ENCODE data around the gene DNAH7.

Gene DNAH7

GRCh38 chr2:196104066-196104465, 35.4 kb upstream of the DNAH7 start:
- H3K27ac ChIP-seq (ENCODE audit: insufficient read depth in 1 of 2, low read depth in 1 of 2, low read length in 2 of 2, poor library complexity in 1 of 2, severe bottlenecking in 2 of 2): no peak overlapping the region
- H3K4me1 ChIP-seq (ENCODE audit: control extremely low read depth in 1 of 4, control insufficient read depth in 4 of 4, insufficient read depth in 4 of 4, low read length in 3 of 4): peaks cover 3 to 35% (median 23%) of the 10 kb centered on the region in 4 experiments
- no peaks in the 10 kb centered on the region for H3K27me3 ChIP-seq (replicated peaks in 2 of 5; ENCODE audit: control insufficient read depth in 4 of 5, insufficient read depth in 5 of 5, low read length in 4 of 5)
- ChIA-PET CTCF (no interaction called here), POLR2A (no interaction called here)
- H3K36me3 ChIP-seq (ENCODE audit: control insufficient read depth in 4 of 4, insufficient read depth in 4 of 4, low read length in 3 of 4): no peaks in the 10 kb centered on the region
- no peak for DNase-seq
- WGBS (ENCODE audit: insufficient coverage): 96% methylated on average over 4 of the region's 4 CpGs
- no peaks in the 10 kb centered on the region for H3K9me3 ChIP-seq (ENCODE audit: control extremely low read depth in 1 of 5, control insufficient read depth in 4 of 5, insufficient read depth in 2 of 5, low read depth in 1 of 5, low read length in 4 of 5)
- no peak overlapping the region for H3K4me3 ChIP-seq (ENCODE audit: control insufficient read depth in 1 of 7, extremely low read depth in 1 of 7, insufficient read depth in 4 of 7, low read depth in 2 of 7, low read length in 6 of 7)

GRCh38 chr2:196103626-196104025, 35.0 kb upstream of the DNAH7 start:
- Histone ChIP-seq H3K9me3 (ENCODE audit: control extremely low read depth in 1 of 5, control insufficient read depth in 4 of 5, insufficient read depth in 2 of 5, low read depth in 1 of 5, low read length in 4 of 5) (no peaks in the 10 kb centered on the region), H3K4me3 (ENCODE audit: control insufficient read depth in 1 of 7, extremely low read depth in 1 of 7, insufficient read depth in 4 of 7, low read depth in 2 of 7, low read length in 6 of 7) (no peak overlapping the region), H3K36me3 (ENCODE audit: control insufficient read depth in 4 of 4, insufficient read depth in 4 of 4, low read length in 3 of 4) (no peaks in the 10 kb centered on the region), H3K27ac (ENCODE audit: insufficient read depth in 1 of 2, low read depth in 1 of 2, low read length in 2 of 2, poor library complexity in 1 of 2, severe bottlenecking in 2 of 2) (no peak overlapping the region), H3K27me3 (replicated peaks in 2 of 5; ENCODE audit: control insufficient read depth in 4 of 5, insufficient read depth in 5 of 5, low read length in 4 of 5) (no peaks in the 10 kb centered on the region), H3K4me1 (ENCODE audit: control extremely low read depth in 1 of 4, control insufficient read depth in 4 of 4, insufficient read depth in 4 of 4, low read length in 3 of 4) (peaks cover 3 to 35% (median 23%) of the 10 kb centered on the region in 4 experiments)
- CTCF ChIA-PET: interaction anchor here (1.6 kb wide), 1 partner anchor 26 kb away, joined by 5 read pairs; no protein-coding TSS in a partner anchor
- 100% methylated on average over 2 of the region's 2 CpGs for WGBS (ENCODE audit: insufficient coverage)
- no peak for DNase-seq
- POLR2A ChIA-PET: no interaction called here

GRCh38 chr2:196101325-196101991, 32.8 kb upstream of the DNAH7 start:
- no peak overlapping the region for H3K27ac ChIP-seq (ENCODE audit: insufficient read depth in 1 of 2, low read depth in 1 of 2, low read length in 2 of 2, poor library complexity in 1 of 2, severe bottlenecking in 2 of 2)
- CTCF ChIA-PET: interaction anchor here (1.0 to 1.3 kb wide), 4 partner anchors 18 to 158 kb away, joined by 3 to 4 read pairs (median 4); no protein-coding TSS in a partner anchor
- peak; percentile 27 to 78 (median 64) for DNase-seq

GRCh38 chr2:196099916-196100315, 31.3 kb upstream of the DNAH7 start:
- no peaks in the 10 kb centered on the region for H3K36me3 ChIP-seq (ENCODE audit: control insufficient read depth in 4 of 4, insufficient read depth in 4 of 4, low read length in 3 of 4)
- no peaks in the 10 kb centered on the region for H3K9me3 ChIP-seq (ENCODE audit: control extremely low read depth in 1 of 5, control insufficient read depth in 4 of 5, insufficient read depth in 2 of 5, low read depth in 1 of 5, low read length in 4 of 5)
- 87% methylated on average over 3 of the region's 3 CpGs for WGBS (ENCODE audit: insufficient coverage)
- H3K27ac ChIP-seq (ENCODE audit: insufficient read depth in 1 of 2, low read depth in 1 of 2, low read length in 2 of 2, poor library complexity in 1 of 2, severe bottlenecking in 2 of 2): no peak overlapping the region
- ChIA-PET CTCF (interaction anchor here (1.3 kb wide), 1 partner anchor 160 kb away, joined by 4 read pairs; no protein-coding TSS in a partner anchor), POLR2A (no interaction called here)
- H3K27me3 ChIP-seq (replicated peaks in 2 of 5; ENCODE audit: control insufficient read depth in 4 of 5, insufficient read depth in 5 of 5, low read length in 4 of 5): no peaks in the 10 kb centered on the region
- peak in 1 of 3 donors; percentile 14 for DNase-seq
- H3K4me1 ChIP-seq (ENCODE audit: control extremely low read depth in 1 of 4, control insufficient read depth in 4 of 4, insufficient read depth in 4 of 4, low read length in 3 of 4): peaks cover 0 to 17% (median 9%) of the 10 kb centered on the region in 4 experiments
- H3K4me3 ChIP-seq (ENCODE audit: control insufficient read depth in 1 of 7, extremely low read depth in 1 of 7, insufficient read depth in 4 of 7, low read depth in 2 of 7, low read length in 6 of 7): no peak overlapping the region

More at GRCh38 chr2:196101325-196101991, 32.8 kb upstream of the DNAH7 start:
- H3K4me3 ChIP-seq (ENCODE audit: control insufficient read depth in 1 of 7, extremely low read depth in 1 of 7, insufficient read depth in 4 of 7, low read depth in 2 of 7, low read length in 6 of 7): no peak overlapping the region
- peaks cover 2 to 32% (median 19%) of the 10 kb centered on the region in 4 experiments for H3K4me1 ChIP-seq (ENCODE audit: control extremely low read depth in 1 of 4, control insufficient read depth in 4 of 4, insufficient read depth in 4 of 4, low read length in 3 of 4)
- 44% methylated on average over 3 of the region's 6 CpGs for WGBS (ENCODE audit: insufficient coverage)
- no peaks in the 10 kb centered on the region for H3K36me3 ChIP-seq (ENCODE audit: control insufficient read depth in 4 of 4, insufficient read depth in 4 of 4, low read length in 3 of 4)
- no peaks in the 10 kb centered on the region for H3K9me3 ChIP-seq (ENCODE audit: control extremely low read depth in 1 of 5, control insufficient read depth in 4 of 5, insufficient read depth in 2 of 5, low read depth in 1 of 5, low read length in 4 of 5)
- POLR2A ChIA-PET: no interaction called here
- no peaks in the 10 kb centered on the region for H3K27me3 ChIP-seq (replicated peaks in 2 of 5; ENCODE audit: control insufficient read depth in 4 of 5, insufficient read depth in 5 of 5, low read length in 4 of 5)

- Histone ChIP-seq H3K27ac (ENCODE audit: insufficient read depth in 1 of 2, low read depth in 1 of 2, low read length in 2 of 2, poor library complexity in 1 of 2, severe bottlenecking in 2 of 2) (no peak overlapping the region), H3K4me3 (ENCODE audit: control insufficient read depth in 1 of 7, extremely low read depth in 1 of 7, insufficient read depth in 4 of 7, low read depth in 2 of 7, low read length in 6 of 7) (no peak overlapping the region), H3K36me3 (ENCODE audit: control insufficient read depth in 4 of 4, insufficient read depth in 4 of 4, low read length in 3 of 4) (no peaks in the 10 kb centered on the region), H3K27me3 (replicated peaks in 2 of 5; ENCODE audit: control insufficient read depth in 4 of 5, insufficient read depth in 5 of 5, low read length in 4 of 5) (no peaks in the 10 kb centered on the region), H3K9me3 (ENCODE audit: control extremely low read depth in 1 of 5, control insufficient read depth in 4 of 5, insufficient read depth in 2 of 5, low read depth in 1 of 5, low read length in 4 of 5) (no peaks in the 10 kb centered on the region), H3K4me1 (ENCODE audit: control extremely low read depth in 1 of 4, control insufficient read depth in 4 of 4, insufficient read depth in 4 of 4, low read length in 3 of 4) (peaks cover 0 to 17% (median 8%) of the 10 kb centered on the region in 4 experiments)
- POLR2A ChIA-PET: no interaction called here
- DNase-seq: peak in 1 of 3 donors; percentile 20
- CTCF ChIA-PET: interaction anchor here (0.7 to 2.4 kb wide), 7 partner anchors 10 to 122 kb away, joined by 3 to 11 read pairs (median 3); partner anchors contain the start of gene DNAH7
- WGBS (ENCODE audit: insufficient coverage): 100% methylated on average over 2 of the region's 6 CpGs
Measured at GRCh38 chr2:196097864-196098660, 29.4 kb upstream of the DNAH7 start.

GRCh38 chr2:196096982-196097745, 28.5 kb upstream of the DNAH7 start:
- WGBS (ENCODE audit: insufficient coverage): 100% methylated on average over 1 of the region's 5 CpGs
- POLR2A ChIA-PET: no interaction called here
- H3K9me3 ChIP-seq (ENCODE audit: control extremely low read depth in 1 of 5, control insufficient read depth in 4 of 5, insufficient read depth in 2 of 5, low read depth in 1 of 5, low read length in 4 of 5): no peaks in the 10 kb centered on the region

More at GRCh38 chr2:196096982-196097745, 28.5 kb upstream of the DNAH7 start:
- H3K27ac ChIP-seq (ENCODE audit: insufficient read depth in 1 of 2, low read depth in 1 of 2, low read length in 2 of 2, poor library complexity in 1 of 2, severe bottlenecking in 2 of 2): no peak overlapping the region
- H3K4me3 ChIP-seq (ENCODE audit: control insufficient read depth in 1 of 7, extremely low read depth in 1 of 7, insufficient read depth in 4 of 7, low read depth in 2 of 7, low read length in 6 of 7): no peak overlapping the region
- H3K27me3 ChIP-seq (replicated peaks in 2 of 5; ENCODE audit: control insufficient read depth in 4 of 5, insufficient read depth in 5 of 5, low read length in 4 of 5): no peaks in the 10 kb centered on the region
- H3K4me1 ChIP-seq (ENCODE audit: control extremely low read depth in 1 of 4, control insufficient read depth in 4 of 4, insufficient read depth in 4 of 4, low read length in 3 of 4): peaks cover 0 to 17% (median 8%) of the 10 kb centered on the region in 4 experiments
- no peak for DNase-seq
- CTCF ChIA-PET: interaction anchor here (0.8 to 2.4 kb wide), 5 partner anchors 11 to 18 kb away, joined by 3 to 11 read pairs (median 3); no protein-coding TSS in a partner anchor
- H3K36me3 ChIP-seq (ENCODE audit: control insufficient read depth in 4 of 4, insufficient read depth in 4 of 4, low read length in 3 of 4): no peaks in the 10 kb centered on the region

Measured in common myeloid progenitor, CD34-positive (primary cell).